B cell (primary cell): ENCODE data around the gene SLC6A6. TPM values are rescaled to one million over a fixed set of nuclear protein-coding genes. Genes with fewer than 3 reads are reported as not detected.

ENCODE experiments used
- ATAC-seq: fragments of 200-7000 bp; cut with Tn5 transposase; one replicate; pipeline ENCODE4 v1.10.0; 2021; ENCODE audit warnings: low read depth, mild to moderate bottlenecking, moderate number of reproducible peaks, moderate library complexity
- CTCF ChIA-PET: fragments of 350-600 bp; sonication (Branson Sonifier 250); formaldehyde crosslinking; loops from one replicate; lab custom pipeline; 2021; ENCODE audit warnings: antibody characterized with exemption, inconsistent platforms; lab: Charles Lee
- POLR2A ChIA-PET: fragments of 350-600 bp; sonication (Branson Sonifier 250); formaldehyde crosslinking; loops from one replicate; lab custom pipeline; 2021; ENCODE audit warnings: antibody characterized with exemption; lab: Charles Lee
- DNase-seq: peaks from one replicate; pipeline ENCODE4 v3.0.0; 2013
- H2AFZ ChIP-seq: 2 replicates; pipeline ENCODE4 v1.6.1; 2012; ENCODE audit warnings: mild to moderate bottlenecking, low read depth, low read length; ENCODE audit not compliant: insufficient read depth, poor library complexity, severe bottlenecking
- H3K27ac ChIP-seq, 2 donors: 1 replicate in 1 of 2; 2 replicates in 1 of 2; pipeline ENCODE4 v1.5.1; 2012 to 2013; ENCODE audit warnings: low read length in 2 of 2, mild to moderate bottlenecking in 2 of 2, moderate library complexity in 1 of 2
- H3K27me3 ChIP-seq, 4 experiments: fragments of 200-600 bp in 1 of 4; sonication (generic) in 1 of 4; replicated peaks in 1 of 4; 1 replicate in 2 of 4; 2 replicates in 2 of 4; pipeline versions ENCODE4 v1.6.1 to v1.7.0; 2013 to 2016; ENCODE audit warnings: low read length in 3 of 4, mild to moderate bottlenecking in 2 of 4, mixed read lengths in 1 of 4, moderate library complexity in 1 of 4; ENCODE audit not compliant: insufficient read depth in 4 of 4, control insufficient read depth in 3 of 4; ENCODE audit errors: control extremely low read depth in 1 of 4
- H3K36me3 ChIP-seq, 2 experiments: replicated peaks in 1 of 2; 1 replicate in 1 of 2; 2 replicates in 1 of 2; pipeline versions ENCODE4 v1.6.1 to v1.7.1; 2013; ENCODE audit warnings: low read length in 1 of 2; ENCODE audit not compliant: insufficient read depth in 2 of 2, control insufficient read depth in 1 of 2; ENCODE audit errors: control extremely low read depth in 1 of 2, extremely low read depth in 1 of 2
- H3K4me1 ChIP-seq, 2 donors: fragments of 200-600 bp in 1 of 2; sonication (generic) in 1 of 2; 1 replicate in 1 of 2; 2 replicates in 1 of 2; pipeline versions ENCODE4 v1.5.1 to v1.6.1; 2013 to 2017; ENCODE audit warnings: low read length in 2 of 2; ENCODE audit not compliant: control insufficient read depth in 2 of 2, insufficient read depth in 2 of 2
- H3K4me2 ChIP-seq: replicated peaks from 2 replicates; pipeline ENCODE3; 2012; ENCODE audit warnings: mild to moderate bottlenecking, low read depth, low read length; ENCODE audit not compliant: poor library complexity, severe bottlenecking
- H3K4me3 ChIP-seq, 5 experiments: fragments of 200-600 bp in 1 of 5; sonication (generic) in 1 of 5; 1 replicate in 3 of 5; 2 replicates in 2 of 5; pipeline versions ENCODE4 v1.5.1 to v1.7.0; 2011 to 2016; ENCODE audit warnings: low read length in 4 of 5, mild to moderate bottlenecking in 4 of 5, low read depth in 2 of 5, control low read depth in 1 of 5, moderate library complexity in 1 of 5; ENCODE audit not compliant: insufficient read depth in 1 of 5; ENCODE audit errors: control extremely low read depth in 1 of 5, extremely low read depth in 1 of 5
- H3K79me2 ChIP-seq: fragments of 200-600 bp; sonication (generic); one replicate; pipeline ENCODE4 v1.6.0; 2016; ENCODE audit warnings: low read length; ENCODE audit not compliant: control insufficient read depth, insufficient read depth
- H3K9ac ChIP-seq: fragments of 200-600 bp; sonication (generic); 2 replicates; pipeline ENCODE4 v1.6.1; 2017; ENCODE audit warnings: mild to moderate bottlenecking, low read length, moderate library complexity
- H3K9me3 ChIP-seq, 3 donors: one replicate each; pipeline versions ENCODE4 v1.6.1 to v1.7.1; 2013; ENCODE audit warnings: low read length in 2 of 3; ENCODE audit not compliant: control insufficient read depth in 2 of 3, insufficient read depth in 1 of 3; ENCODE audit errors: control extremely low read depth in 1 of 3
- H4K20me1 ChIP-seq: 2 replicates; pipeline ENCODE4 v1.6.0; 2012; ENCODE audit warnings: mild to moderate bottlenecking, low read length; ENCODE audit not compliant: insufficient read depth, control insufficient read depth, poor library complexity, severe bottlenecking
- H3K27ac Mint-ChIP-seq: one replicate; pipeline ENCODE4 v1.8.0; 2021; ENCODE audit warnings: mixed read lengths
- H3K27me3 Mint-ChIP-seq: one replicate; pipeline ENCODE4 v1.8.0; 2021; ENCODE audit warnings: mixed read lengths
- H3K4me1 Mint-ChIP-seq: one replicate; pipeline ENCODE4 v1.8.0; 2021; ENCODE audit warnings: mixed read lengths
- H3K4me3 Mint-ChIP-seq: one replicate; pipeline ENCODE4 v1.8.0; 2021; ENCODE audit warnings: mixed read lengths
- H3K9me3 Mint-ChIP-seq: one replicate; pipeline ENCODE4 v1.8.0; 2022; ENCODE audit warnings: mixed read lengths; ENCODE audit not compliant: insufficient read depth
- CTCF ChIP-seq: fragments of 200-600 bp; IDR thresholded peaks from one replicate; pipeline ENCODE4 v1.8.0; 2022; ENCODE audit warnings: antibody characterized with exemption, mild to moderate bottlenecking
- EZH2 ChIP-seq: IDR thresholded peaks from 2 replicates; pipeline ENCODE4 v1.6.1; 2012; ENCODE audit warnings: borderline replicate concordance, low read depth, mild to moderate bottlenecking, moderate library complexity, low read length; ENCODE audit not compliant: insufficient read depth, poor library complexity, severe bottlenecking
- WGBS: methylation state at CpG from one replicate; pipeline ENCODE4 v1.1.5; 2013; ENCODE audit warnings: missing lambda C conversion rate; ENCODE audit not compliant: insufficient coverage; 5-methylcytosine and 5-hydroxymethylcytosine counted together
- intact Hi-C: fragments of 100-400 bp; cut with micrococcal nuclease; formaldehyde crosslinking; loops from one replicate; pipeline ENCODE4 v1.10.0; 2022
- polyA plus RNA-seq: library from polyadenylated mRNA; depleted of rRNA; stranded (reverse); fragments of >200 nt; gene quantifications from 2 replicates; pipeline ENCODE4 v1.2.3, GENCODE V29; 2012
- total RNA-seq, 2 donors: library from RNA; stranded (reverse); fragments of 120-200 nt in 1 of 2; gene quantifications; 1 replicate in 1 of 2; 2 replicates in 1 of 2; pipeline versions ENCODE4 v1.2.3 to v1.2.4, GENCODE V29; 2013 to 2022

The SLC6A6 gene
- total and polyA plus RNA-seq, 2 donors (not counting 1 experiment from before 2014, with no cell fraction given), result 34.2 to 48.7 TPM

DNA sequence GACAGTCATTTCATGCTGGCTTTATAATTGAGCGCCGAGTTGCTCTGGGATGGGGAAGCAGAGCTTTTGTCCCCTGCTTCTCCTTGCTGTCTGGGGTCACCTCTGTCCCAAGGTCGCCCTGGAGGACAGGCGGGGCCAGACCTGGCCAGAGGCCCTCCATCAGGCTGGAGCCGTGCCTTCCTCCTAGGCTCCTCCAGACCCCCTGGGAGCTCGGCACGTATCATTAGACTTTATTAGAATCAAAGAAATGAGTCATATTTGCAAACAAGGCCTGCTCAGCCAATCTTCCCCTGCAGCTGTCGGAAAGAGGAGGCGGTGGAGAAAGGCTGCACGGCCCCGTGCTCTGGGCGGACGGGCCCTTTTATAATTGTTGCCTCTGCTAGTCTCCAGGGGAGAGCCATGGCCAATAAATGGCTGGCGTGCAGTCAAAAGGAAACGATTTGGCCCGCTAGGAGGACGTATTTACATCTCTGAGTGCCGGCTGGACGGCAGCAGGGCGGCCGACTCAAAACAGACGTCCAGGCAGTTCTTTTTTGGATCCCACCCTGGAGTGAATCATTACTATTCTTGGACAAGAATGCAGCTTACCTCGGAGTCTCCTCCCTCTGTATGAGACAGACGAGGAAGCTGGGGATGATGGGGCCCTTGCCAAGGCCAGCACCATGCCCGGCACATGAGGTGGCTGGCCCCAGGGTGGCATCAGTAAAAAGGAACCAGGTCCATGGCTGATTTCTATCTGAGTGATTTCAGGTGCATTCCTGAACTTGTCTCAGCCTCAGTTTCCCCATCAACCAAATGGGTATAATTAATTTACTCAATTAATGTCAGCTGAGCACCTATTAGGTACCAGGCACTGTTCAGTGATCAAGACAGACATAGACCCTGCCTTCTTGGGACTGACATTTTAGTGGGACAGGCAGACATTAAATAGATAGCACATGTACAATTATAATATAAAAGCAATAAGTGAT lies 50.6 kb downstream of the SLC6A6 start:
- Histone ChIP-seq H3K36me3 (peaks cover 0 to 57% of the 10 kb centered on the region in 2 experiments), H3K4me3 (no peak overlapping the region), H3K27ac (peak overlapping the region in 1 of 2 donors; percentile 5), H4K20me1 (no peaks in the 10 kb centered on the region), H3K27me3 (no peaks in the 10 kb centered on the region), H2AFZ (no peak overlapping the region), H3K4me1 (no peaks in the 10 kb centered on the region), H3K9me3 (no peaks in the 10 kb centered on the region), H3K4me2 (no peak overlapping the region), H3K9ac (no peak overlapping the region), H3K79me2 (no peaks in the 10 kb centered on the region)
- Mint-ChIP-seq H3K9me3 (no peaks in the 10 kb centered on the region), H3K27ac (peak overlapping the region; percentile 88), H3K4me3 (no peak overlapping the region), H3K4me1 (peaks cover 14% of the 10 kb centered on the region), H3K27me3 (no peaks in the 10 kb centered on the region)
- 97% methylated on average over 25 of the region's 25 CpGs for WGBS
- CTCF ChIA-PET, result interaction anchor here (1.1 to 1.7 kb wide), 4 partner anchors 8 to 52 kb away, joined by 3 to 7 read pairs (median 3); no protein-coding TSS in a partner anchor
- DNase-seq (no peak), ATAC-seq (no peak)
- intact Hi-C loops, result no loop called here
- TF ChIP-seq CTCF (no peak), EZH2 (no peak)
- POLR2A ChIA-PET, result no interaction called here
